ENCODE results near the gene RAD51B. TPM values are rescaled to one million over a fixed set of nuclear protein-coding genes. Genes with fewer than 3 reads are reported as not detected.

Gene RAD51B
- total and polyA plus RNA-seq, 3 donors from 2014 or later, result 5.5 to 22.5 (median 19.1) TPM

DNA sequence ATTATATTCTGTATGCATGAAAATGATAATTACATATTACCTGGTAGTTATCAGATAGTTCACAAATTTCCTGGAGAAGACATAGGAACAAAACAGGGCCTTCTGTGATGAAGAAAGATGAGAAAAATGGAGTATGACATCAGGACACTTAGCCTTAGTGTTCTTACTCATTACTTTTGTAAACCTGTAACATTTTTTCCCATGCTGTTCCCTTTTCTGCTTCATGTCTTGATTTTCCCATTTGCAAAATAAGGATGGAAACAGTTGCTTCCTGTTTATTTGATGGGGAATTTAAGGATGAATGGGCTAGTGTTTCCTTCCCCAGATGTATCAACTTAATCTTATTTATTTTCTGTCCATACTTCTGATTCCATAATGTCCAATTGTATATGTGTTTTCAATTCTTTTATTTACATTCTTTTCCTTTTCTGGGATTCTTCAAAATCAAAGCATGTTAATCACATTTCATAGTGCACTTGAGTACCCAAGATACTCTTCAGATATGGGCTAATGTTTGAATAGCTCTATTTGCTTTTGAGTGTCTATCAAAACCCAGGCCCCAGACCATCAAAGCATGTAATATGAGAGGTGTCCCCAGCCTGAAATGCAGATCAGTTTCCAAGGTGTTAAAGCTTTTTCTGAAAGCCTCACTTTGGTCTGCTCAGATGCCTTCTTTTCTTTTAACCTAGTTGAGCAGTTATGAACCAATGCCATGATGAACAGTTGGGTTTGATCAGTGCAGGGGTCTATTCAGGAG lies 260.5 kb downstream of the RAD51B start:
- no peaks in the 10 kb centered on the region for H3K27me3 ChIP-seq
- H3K27ac ChIP-seq, result no peak overlapping the region
- TF ChIP-seq POLR2A (IDR thresholded peaks at IDR 0.05), result no peak
- TF ChIP-seq, protein P1, sequence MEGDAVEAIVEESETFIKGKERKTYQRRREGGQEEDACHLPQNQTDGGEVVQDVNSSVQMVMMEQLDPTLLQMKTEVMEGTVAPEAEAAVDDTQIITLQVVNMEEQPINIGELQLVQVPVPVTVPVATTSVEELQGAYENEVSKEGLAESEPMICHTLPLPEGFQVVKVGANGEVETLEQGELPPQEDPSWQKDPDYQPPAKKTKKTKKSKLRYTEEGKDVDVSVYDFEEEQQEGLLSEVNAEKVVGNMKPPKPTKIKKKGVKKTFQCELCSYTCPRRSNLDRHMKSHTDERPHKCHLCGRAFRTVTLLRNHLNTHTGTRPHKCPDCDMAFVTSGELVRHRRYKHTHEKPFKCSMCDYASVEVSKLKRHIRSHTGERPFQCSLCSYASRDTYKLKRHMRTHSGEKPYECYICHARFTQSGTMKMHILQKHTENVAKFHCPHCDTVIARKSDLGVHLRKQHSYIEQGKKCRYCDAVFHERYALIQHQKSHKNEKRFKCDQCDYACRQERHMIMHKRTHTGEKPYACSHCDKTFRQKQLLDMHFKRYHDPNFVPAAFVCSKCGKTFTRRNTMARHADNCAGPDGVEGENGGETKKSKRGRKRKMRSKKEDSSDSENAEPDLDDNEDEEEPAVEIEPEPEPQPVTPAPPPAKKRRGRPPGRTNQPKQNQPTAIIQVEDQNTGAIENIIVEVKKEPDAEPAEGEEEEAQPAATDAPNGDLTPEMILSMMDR (IDR thresholded peaks at IDR 0.05), result no peak
- no peaks in the 10 kb centered on the region for H3K9me3 ChIP-seq
- H3K4me1 ChIP-seq, result peaks cover under 1% of the 10 kb centered on the region
- H3K36me3 ChIP-seq (ENCODE audit: low read depth, missing control alignments), result no peaks in the 10 kb centered on the region
- no peak overlapping the region for H3K4me3 ChIP-seq
- no peak for DNase-seq
- intact Hi-C loops (cut with DNase I; ENCODE audit: low total_unique reads), result no loop called here

DNA sequence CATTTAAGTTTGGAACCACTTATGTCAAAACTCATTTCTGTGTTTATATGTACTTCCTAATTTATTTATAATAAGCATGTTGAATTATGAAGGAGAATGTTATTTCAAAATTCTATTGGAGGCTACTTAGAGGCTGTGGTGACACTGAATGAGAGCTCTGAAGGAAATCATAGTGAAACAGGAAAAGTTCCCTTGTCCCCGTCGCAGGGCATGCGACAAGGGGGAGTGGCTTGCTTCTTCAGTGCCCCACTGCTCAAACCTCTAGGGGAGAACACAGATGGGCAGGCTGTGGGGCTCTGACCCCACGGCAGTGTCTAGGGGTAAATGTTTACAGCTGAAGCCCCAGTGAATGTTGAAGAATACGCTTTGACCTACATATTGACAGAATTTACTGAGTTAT lies 261.9 kb downstream of the RAD51B start:
- Histone ChIP-seq H3K27me3 (no peaks in the 10 kb centered on the region), H3K9me3 (no peaks in the 10 kb centered on the region), H3K36me3 (ENCODE audit: low read depth, missing control alignments) (no peaks in the 10 kb centered on the region), H3K27ac (no peak overlapping the region), H3K4me3 (no peak overlapping the region), H3K4me1 (peaks cover 15% of the 10 kb centered on the region)
- DNase-seq, result no peak
- 88 to 93% methylated on average over 5 of the region's 5 CpGs for WGBS, 2 donors
- intact Hi-C loops (cut with DNase I; ENCODE audit: low total_unique reads), result no loop called here
- TF ChIP-seq POLR2A (IDR thresholded peaks at IDR 0.05), result no peak
- TF ChIP-seq, protein P1 (IDR thresholded peaks at IDR 0.05), result no peak

DNA sequence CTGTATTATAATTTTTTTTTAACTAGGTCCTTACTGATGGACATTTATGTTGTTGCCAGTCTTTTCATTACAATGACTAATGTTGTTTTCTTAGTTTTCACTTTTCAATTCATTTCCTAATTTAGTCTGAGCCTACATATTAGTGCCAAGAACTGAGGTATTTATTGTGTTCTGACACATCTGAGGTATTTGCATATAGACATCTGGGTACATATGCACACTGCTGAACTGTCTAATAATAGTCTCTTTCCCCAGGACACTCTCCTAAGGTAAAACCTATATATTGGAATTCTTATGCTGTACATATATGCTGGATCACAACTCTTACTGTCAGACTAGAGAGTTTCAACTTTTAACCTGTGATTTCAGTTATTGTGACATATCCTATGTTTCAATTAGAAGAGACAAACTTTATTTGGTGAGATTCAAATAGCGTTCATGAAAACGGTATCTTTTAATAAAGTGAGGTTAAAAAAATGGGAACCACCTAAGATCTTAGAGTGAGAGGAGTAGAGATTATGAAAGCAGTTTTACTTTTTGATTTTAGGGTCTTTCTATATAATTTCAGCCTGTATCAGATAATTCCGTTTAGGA lies 263.2 kb downstream of the RAD51B start:
- Histone ChIP-seq H3K27ac (no peak overlapping the region), H3K27me3 (no peaks in the 10 kb centered on the region), H3K9me3 (no peaks in the 10 kb centered on the region), H3K36me3 (ENCODE audit: low read depth, missing control alignments) (no peaks in the 10 kb centered on the region), H3K4me1 (peaks cover 15% of the 10 kb centered on the region), H3K4me3 (no peak overlapping the region)
- DNase-seq, result no peak
- TF ChIP-seq, protein P1 (IDR thresholded peaks at IDR 0.05), result no peak
- TF ChIP-seq POLR2A (IDR thresholded peaks at IDR 0.05), result no peak
- intact Hi-C loops (cut with DNase I; ENCODE audit: low total_unique reads), result no loop called here
- WGBS, 2 donors, result 63 to 93% methylated on average over 3 of the region's 3 CpGs

DNA sequence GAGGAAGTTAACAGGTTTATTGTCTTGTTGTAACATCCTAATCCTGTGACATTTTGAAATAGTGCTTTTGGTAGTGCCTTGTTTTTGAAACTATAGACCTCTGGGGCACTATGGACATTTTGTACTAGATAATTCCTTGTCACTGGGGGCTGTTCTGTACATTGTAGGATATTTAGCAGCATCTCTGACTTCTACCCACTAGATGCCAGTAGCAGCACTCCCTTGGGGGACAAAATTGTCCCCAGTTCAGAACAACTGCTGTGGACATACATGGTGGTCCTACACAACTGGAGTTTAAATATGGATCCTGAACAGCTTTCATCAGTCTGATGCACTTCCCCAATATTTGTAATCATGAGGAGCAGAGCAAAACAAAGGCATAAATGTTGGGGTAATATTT lies 264.7 kb downstream of the RAD51B start:
- H3K9me3 ChIP-seq, result no peaks in the 10 kb centered on the region
- no peaks in the 10 kb centered on the region for H3K27me3 ChIP-seq
- H3K27ac ChIP-seq, result no peak overlapping the region
- no peaks in the 10 kb centered on the region for H3K36me3 ChIP-seq (ENCODE audit: low read depth, missing control alignments)
- no peak overlapping the region for H3K4me3 ChIP-seq
- intact Hi-C loops (cut with DNase I; ENCODE audit: low total_unique reads), result no loop called here
- DNase-seq, result no peak
- no peak for TF ChIP-seq POLR2A (IDR thresholded peaks at IDR 0.05)
- TF ChIP-seq, protein P1 (IDR thresholded peaks at IDR 0.05), result peak in 1 of 3 experiments; percentile 14
- peaks cover 15% of the 10 kb centered on the region for H3K4me1 ChIP-seq

DNA sequence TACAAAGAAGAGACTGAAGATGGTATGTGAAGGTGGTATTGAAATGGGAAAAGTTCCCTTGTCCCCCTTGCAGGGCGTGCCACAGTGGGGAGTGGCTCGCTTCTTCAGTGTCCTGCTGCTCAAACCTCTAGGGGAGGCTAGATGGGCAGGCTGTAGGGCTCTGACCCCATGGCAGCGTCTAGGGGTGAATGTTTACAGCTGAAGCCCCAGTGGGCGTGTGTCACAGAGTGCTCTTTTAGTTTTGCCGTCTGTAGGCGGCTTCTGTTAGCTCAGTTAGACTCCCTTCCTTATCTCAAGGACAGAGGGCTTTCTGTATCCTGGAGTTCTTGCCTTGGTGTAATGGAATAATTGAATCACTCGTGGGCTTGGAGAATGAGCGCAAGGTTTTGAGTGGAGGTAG lies 266.2 kb downstream of the RAD51B start:
- WGBS, 2 donors, result 21 to 29% methylated on average over 8 of the region's 8 CpGs
- intact Hi-C loops (cut with DNase I; ENCODE audit: low total_unique reads), result no loop called here
- peaks cover 15% of the 10 kb centered on the region for H3K4me1 ChIP-seq
- no peak overlapping the region for H3K4me3 ChIP-seq
- DNase-seq, result peak; percentile 61
- TF ChIP-seq, protein P1 (IDR thresholded peaks at IDR 0.05), result no peak
- TF ChIP-seq POLR2A (IDR thresholded peaks at IDR 0.05), result no peak
- no peaks in the 10 kb centered on the region for H3K27me3 ChIP-seq
- H3K36me3 ChIP-seq (ENCODE audit: low read depth, missing control alignments), result no peaks in the 10 kb centered on the region
- H3K9me3 ChIP-seq, result no peaks in the 10 kb centered on the region
- peak overlapping the region; percentile 72 for H3K27ac ChIP-seq
